Activated CD4-positive, alpha-beta T cell treated with anti-CD3 and anti-CD28 coated beads, Interleukin-2, amount 10 ng/mL, durations not matched to agents 24 days and 14 days (primary cell): ENCODE results near the gene PALLD. TPM values are rescaled to one million over a fixed set of nuclear protein-coding genes. Genes with fewer than 3 reads are reported as not detected.
"Not testable (repeated sequence)": the region's sequence is repeated elsewhere in the genome, so short reads cannot be mapped to it uniquely, and the experiment has no call there.

ENCODE experiments used
- DNase-seq: peaks from one replicate; pipeline ENCODE4 v3.0.0; 2022
- H3K27ac Mint-ChIP-seq: one replicate; pipeline ENCODE4 v1.8.0; 2022; ENCODE audit warnings: mild to moderate bottlenecking, mixed read lengths
- H3K27me3 Mint-ChIP-seq: one replicate; pipeline ENCODE4 v1.8.0; 2022; ENCODE audit warnings: mixed read lengths
- H3K36me3 Mint-ChIP-seq: one replicate; pipeline ENCODE4 v1.8.0; 2022; ENCODE audit warnings: low read depth, mild to moderate bottlenecking, mixed read lengths
- H3K4me1 Mint-ChIP-seq: one replicate; pipeline ENCODE4 v1.8.0; 2021; ENCODE audit warnings: mixed read lengths
- H3K4me3 Mint-ChIP-seq: one replicate; pipeline ENCODE4 v1.8.0; 2022; ENCODE audit warnings: mild to moderate bottlenecking, moderate library complexity, mixed read lengths
- H3K9me3 Mint-ChIP-seq: one replicate; pipeline ENCODE4 v1.8.0; 2021; ENCODE audit warnings: mixed read lengths
- intact Hi-C: fragments of 100-400 bp; cut with micrococcal nuclease; formaldehyde crosslinking; loops from one replicate; pipeline ENCODE4 v1.15.1; 2023
- total RNA-seq: library from RNA; stranded (reverse); gene quantifications from 2 replicates; pipeline ENCODE4 v1.2.3, GENCODE V29; 2022

Gene PALLD
- total RNA-seq, 1 donor from 2014 or later, result 34.3 TPM

DNA sequence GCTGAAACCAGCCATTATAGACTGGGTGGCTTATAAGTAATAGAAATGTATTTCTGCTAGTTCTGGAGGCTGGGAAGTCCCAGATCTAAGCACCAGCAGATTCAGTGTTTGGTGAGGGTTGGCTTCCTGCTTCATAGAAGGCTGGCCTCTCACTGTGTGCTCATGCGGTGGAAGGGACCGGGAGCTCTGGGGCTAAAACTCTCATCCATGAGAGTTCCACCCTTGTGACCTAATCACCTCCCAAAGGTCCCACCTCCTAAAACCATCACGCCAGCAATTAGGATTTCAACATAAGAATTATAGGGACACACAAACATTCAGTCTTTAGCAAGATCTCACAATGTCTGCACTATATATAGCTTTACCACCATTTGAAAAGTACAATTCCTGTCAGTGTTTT lies 298.0 kb downstream of the PALLD start:
- H3K4me3 Mint-ChIP-seq, result no peak overlapping the region
- H3K9me3 Mint-ChIP-seq, result no peaks in the 10 kb centered on the region
- no peaks in the 10 kb centered on the region for H3K4me1 Mint-ChIP-seq
- no peaks in the 10 kb centered on the region for H3K36me3 Mint-ChIP-seq
- peaks cover 5% of the 10 kb centered on the region for H3K27me3 Mint-ChIP-seq
- intact Hi-C loops, result no loop called here
- DNase-seq, result no peak
- H3K27ac Mint-ChIP-seq, result no peak overlapping the region

DNA sequence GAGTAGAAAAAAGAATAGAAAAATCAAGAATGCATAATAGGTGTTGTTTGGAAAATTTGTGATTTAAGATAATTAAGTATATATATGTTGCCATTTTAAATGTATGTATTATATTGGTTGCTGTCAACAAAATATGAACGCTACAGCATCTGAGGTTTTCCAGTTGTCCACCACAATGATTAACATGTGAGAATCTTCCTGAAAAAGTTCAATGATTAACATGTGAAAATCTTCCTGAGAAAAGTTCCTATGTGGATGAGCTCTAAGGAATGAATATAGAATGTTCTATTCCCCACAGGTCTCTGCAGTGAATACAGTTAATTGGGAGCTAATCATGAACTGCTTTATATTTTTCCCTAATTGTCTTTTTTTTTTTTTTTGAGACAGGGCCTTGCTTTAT lies 298.5 kb downstream of the PALLD start:
- no peaks in the 10 kb centered on the region for H3K36me3 Mint-ChIP-seq
- H3K9me3 Mint-ChIP-seq, result no peaks in the 10 kb centered on the region
- H3K27ac Mint-ChIP-seq, result no peak overlapping the region
- H3K27me3 Mint-ChIP-seq, result peaks cover 5% of the 10 kb centered on the region
- intact Hi-C loops, result no loop called here
- no peak for DNase-seq
- no peaks in the 10 kb centered on the region for H3K4me1 Mint-ChIP-seq
- H3K4me3 Mint-ChIP-seq, result no peak overlapping the region

DNA sequence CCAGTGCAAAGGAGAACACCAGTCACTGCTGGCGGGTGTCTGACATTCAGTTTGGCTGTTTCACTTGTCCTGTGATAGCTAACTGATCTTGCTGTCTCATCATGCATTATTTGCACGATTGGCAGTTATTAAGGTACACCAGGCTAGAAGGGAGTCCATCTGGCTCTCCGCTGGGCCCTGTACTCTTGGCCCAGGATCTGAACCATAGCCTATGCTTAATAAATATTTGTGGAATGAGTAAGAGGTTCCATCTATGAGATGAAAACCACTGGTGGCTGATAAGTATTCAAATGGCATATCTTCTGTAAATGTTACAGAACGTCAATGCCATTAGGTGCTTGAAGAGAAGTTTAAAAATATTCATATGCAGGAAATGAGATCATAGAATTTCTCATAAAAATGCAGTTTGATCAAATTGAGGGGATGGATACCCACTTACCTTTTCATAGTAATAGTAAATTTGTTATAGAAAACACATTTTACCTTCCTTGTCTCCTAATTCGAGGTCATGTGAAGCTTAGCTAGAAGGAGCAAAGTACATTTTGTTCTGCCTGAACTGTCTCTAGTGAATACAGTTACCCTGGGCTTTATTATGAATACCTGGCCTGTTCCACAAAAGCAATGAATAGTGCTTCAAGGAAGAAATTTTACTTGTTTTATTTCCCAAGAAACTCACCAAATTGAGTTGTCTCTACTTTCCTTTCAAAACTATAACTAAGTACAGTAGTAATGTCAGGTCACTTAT lies 299.7 kb downstream of the PALLD start:
- Mint-ChIP-seq H3K4me1 (no peaks in the 10 kb centered on the region), H3K9me3 (no peaks in the 10 kb centered on the region)
- intact Hi-C loops, result no loop called here

DNA sequence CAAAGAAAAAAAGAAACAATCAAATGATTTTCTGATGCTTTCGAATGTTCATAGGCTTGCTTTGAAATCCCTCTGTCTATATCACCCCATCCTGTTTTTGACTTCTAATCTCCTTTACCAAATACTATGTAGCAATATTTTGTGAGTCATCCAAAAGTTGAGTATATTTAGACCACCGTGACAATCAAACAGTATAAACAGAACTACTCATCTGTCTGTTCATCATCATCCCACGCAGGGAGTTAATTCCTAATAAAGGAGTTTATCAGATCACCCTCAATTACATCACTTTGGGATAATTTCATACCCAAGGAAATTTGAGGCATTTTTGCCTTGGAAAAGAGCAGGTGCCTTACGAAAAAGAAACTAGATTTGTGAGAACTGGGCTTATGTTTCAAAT lies 300.3 kb downstream of the PALLD start:
- H3K36me3 Mint-ChIP-seq, result no peaks in the 10 kb centered on the region
- H3K27ac Mint-ChIP-seq, result no peak overlapping the region
- intact Hi-C loops, result no loop called here
- H3K27me3 Mint-ChIP-seq, result peaks cover 8% of the 10 kb centered on the region
- H3K9me3 Mint-ChIP-seq, result peaks cover 4% of the 10 kb centered on the region
- DNase-seq, result no peak
- no peaks in the 10 kb centered on the region for H3K4me1 Mint-ChIP-seq
- H3K4me3 Mint-ChIP-seq, result no peak overlapping the region

More for the DNA sequence above, 299.7 kb downstream of the PALLD start:
- Mint-ChIP-seq H3K4me3 (no peak overlapping the region), H3K36me3 (no peaks in the 10 kb centered on the region), H3K27me3 (peaks cover 8% of the 10 kb centered on the region), H3K27ac (no peak overlapping the region)
- no peak for DNase-seq

DNA sequence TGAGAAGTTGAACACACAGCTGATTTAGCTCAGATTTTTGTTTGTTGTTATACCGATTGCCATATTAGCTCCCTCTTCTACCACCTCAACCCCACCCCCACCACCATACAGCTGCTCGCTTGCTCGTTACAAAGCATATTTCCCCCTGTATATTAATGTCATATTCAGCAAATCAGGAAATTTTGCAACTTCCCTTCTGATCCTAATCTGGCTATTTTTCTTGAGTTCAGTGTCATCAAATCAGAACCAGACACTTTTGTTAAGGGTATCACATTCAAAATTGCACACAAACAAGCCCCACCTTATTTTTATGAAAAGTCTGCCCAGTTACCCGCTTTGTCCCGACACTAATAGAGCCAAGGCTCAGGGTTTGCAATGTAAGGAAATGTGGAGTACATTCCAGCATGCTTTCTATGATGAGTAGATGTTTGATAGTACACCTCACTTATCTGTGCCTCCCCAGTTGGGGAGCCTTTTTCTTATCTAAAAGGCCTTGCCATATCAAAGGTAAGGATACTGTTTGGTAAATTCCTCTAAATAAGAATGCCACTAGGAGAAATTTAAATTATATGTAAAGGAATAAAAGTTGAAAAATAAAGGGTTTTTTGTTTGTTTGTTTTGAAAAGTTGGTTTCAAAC lies 301.0 kb downstream of the PALLD start:
- Mint-ChIP-seq H3K4me1 (no peaks in the 10 kb centered on the region), H3K27ac (no peak overlapping the region), H3K27me3 (peaks cover 8% of the 10 kb centered on the region), H3K36me3 (no peaks in the 10 kb centered on the region), H3K4me3 (no peak overlapping the region), H3K9me3 (peaks cover 6% of the 10 kb centered on the region)
- intact Hi-C loops, result no loop called here
- DNase-seq, result no peak

DNA sequence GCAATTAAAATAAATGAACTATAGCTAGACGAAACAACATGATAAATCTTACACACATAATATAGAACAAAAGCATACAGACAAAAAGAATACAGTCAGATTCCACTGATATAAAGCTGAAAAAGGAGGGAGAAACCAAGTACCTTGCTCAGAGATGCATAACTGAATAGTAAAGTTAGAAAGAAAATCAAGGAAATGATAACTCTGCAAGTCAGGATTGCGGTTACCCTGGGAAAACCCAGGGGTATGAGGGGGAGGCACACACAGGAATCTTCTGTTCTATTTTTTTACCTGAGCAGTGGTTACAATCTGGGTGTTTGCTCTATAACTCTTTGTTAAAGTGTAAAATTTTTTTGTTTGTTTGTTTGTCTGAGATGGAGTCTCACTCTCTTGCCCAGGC lies 304.1 kb downstream of the PALLD start:
- peaks cover 8% of the 10 kb centered on the region for H3K27me3 Mint-ChIP-seq
- H3K4me1 Mint-ChIP-seq, result no peaks in the 10 kb centered on the region
- no peak overlapping the region for H3K4me3 Mint-ChIP-seq
- peaks cover 6% of the 10 kb centered on the region for H3K9me3 Mint-ChIP-seq
- DNase-seq, result no peak
- H3K27ac Mint-ChIP-seq, result no peak overlapping the region
- intact Hi-C loops, result no loop called here
- H3K36me3 Mint-ChIP-seq, result no peaks in the 10 kb centered on the region

DNA sequence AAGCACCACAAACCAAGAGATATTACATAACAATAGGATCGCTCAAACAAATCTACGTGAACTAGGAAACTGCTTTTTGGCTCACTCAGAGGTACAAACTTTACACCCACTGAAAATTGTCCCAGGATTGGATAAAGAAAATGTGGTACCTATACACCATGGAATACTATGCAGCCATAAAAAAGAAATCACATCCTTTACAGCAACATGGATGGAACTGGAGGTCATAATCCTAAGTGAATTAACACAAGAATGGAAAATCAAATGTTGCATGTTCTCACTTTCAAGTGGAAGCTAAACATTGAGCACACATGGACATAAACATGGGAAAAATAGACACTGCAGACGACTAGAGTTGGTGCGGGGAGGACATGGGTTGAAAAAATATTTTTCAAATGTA lies 305.4 kb downstream of the PALLD start:
- Mint-ChIP-seq H3K36me3 (no peaks in the 10 kb centered on the region), H3K27me3 (peaks cover 8% of the 10 kb centered on the region), H3K4me1 (no peaks in the 10 kb centered on the region), H3K27ac (no peak overlapping the region), H3K4me3 (no peak overlapping the region), H3K9me3 (peaks cover 6% of the 10 kb centered on the region)
- no peak for DNase-seq
- intact Hi-C loops, result no loop called here

DNA sequence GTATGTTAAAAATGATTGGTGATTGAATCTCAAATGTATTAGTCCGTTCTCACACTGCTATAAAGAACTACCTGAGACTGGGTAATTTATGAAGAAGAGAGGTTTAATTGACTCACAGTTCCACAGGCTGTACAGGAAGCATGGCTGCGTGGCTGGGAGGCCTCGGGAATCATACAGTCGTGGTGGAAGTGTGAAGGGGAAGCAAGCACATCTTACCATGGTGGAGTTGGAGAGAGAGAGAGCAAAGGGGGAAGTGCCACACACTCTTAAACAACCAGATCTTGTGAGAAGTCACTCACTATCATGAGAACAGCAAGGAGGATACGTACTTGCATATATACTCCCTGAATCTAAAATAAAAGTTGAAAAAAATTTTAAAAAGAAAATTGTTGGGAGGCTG lies 306.2 kb downstream of the PALLD start:
- H3K27me3 Mint-ChIP-seq, DNase-seq, intact Hi-C loops, H3K9me3 Mint-ChIP-seq, H3K4me3 Mint-ChIP-seq, H3K36me3 Mint-ChIP-seq, H3K27ac Mint-ChIP-seq, H3K4me1 Mint-ChIP-seq: not testable (repeated sequence)

DNA sequence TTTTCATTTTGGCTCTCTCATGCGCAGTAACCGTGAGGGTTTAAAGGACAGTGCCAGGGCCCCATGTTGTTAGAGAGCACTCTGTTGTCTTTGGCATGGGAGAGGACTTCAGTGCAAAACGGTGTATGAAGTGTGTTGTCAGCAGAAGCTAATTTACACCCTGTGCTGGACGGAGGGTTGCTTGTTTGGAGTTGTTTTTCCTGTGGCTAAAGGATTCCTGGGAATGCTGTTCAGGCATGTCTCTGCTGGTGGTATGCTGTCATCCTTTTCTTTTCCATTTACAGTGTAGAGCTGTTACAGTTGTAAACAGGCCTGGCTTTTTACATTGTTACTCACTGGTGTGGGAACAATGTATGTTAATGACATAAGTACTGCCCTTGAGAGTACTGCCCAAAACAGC lies 306.9 kb downstream of the PALLD start:
- Mint-ChIP-seq H3K27me3 (peaks cover 6% of the 10 kb centered on the region), H3K27ac (no peak overlapping the region), H3K4me3 (no peak overlapping the region), H3K4me1 (no peaks in the 10 kb centered on the region), H3K36me3 (no peaks in the 10 kb centered on the region), H3K9me3 (peaks cover 6% of the 10 kb centered on the region)
- intact Hi-C loops, result no loop called here
- DNase-seq, result no peak

DNA sequence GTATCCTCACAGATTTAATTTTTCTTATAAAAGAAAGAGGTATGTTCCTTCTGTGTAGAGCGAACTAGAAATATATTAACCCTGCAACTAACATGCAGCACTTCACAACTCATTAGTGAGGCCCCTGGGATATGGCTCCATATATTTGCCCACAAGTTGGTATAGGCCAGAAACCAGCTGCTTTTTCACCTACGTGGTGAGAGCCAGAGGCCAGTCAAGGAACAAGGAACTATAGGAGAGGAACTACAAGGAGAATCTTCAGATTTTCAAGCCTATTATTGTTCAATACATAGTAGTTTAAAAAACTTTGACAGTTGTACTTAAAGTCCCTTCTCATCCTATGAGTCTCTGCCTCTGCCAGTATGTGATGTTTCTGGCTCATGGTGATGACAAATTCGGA lies 307.3 kb downstream of the PALLD start:
- peaks cover 6% of the 10 kb centered on the region for H3K9me3 Mint-ChIP-seq
- no peak overlapping the region for H3K4me3 Mint-ChIP-seq
- H3K4me1 Mint-ChIP-seq, result no peaks in the 10 kb centered on the region
- intact Hi-C loops, result no loop called here
- H3K36me3 Mint-ChIP-seq, result no peaks in the 10 kb centered on the region
- H3K27me3 Mint-ChIP-seq, result peaks cover 6% of the 10 kb centered on the region
- H3K27ac Mint-ChIP-seq, result no peak overlapping the region
- DNase-seq, result no peak

DNA sequence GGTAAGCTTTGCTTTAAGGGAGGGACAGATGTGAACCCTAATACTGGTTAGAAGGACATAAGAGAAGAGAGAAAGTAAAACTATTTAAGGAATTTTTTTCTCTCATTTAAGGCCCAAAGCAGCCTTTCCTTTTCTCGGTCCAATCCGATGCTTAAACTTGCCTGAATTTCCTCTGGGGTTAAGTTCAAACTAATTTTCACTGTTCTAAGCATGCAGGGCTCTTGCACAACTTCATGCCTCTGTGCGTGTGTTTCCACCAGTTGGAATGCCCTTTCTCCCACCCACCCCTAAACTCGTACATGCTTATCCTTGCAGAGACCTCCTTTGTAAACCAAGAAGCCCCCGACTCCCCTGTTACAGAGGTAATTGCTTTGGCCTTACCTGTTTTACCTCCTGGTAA lies 308.5 kb downstream of the PALLD start:
- DNase-seq, result no peak
- no peaks in the 10 kb centered on the region for H3K36me3 Mint-ChIP-seq
- H3K4me1 Mint-ChIP-seq, result no peaks in the 10 kb centered on the region
- no peak overlapping the region for H3K27ac Mint-ChIP-seq
- no peak overlapping the region for H3K4me3 Mint-ChIP-seq
- intact Hi-C loops, result no loop called here
- H3K27me3 Mint-ChIP-seq, result peaks cover 6% of the 10 kb centered on the region
- H3K9me3 Mint-ChIP-seq, result peaks cover 6% of the 10 kb centered on the region

DNA sequence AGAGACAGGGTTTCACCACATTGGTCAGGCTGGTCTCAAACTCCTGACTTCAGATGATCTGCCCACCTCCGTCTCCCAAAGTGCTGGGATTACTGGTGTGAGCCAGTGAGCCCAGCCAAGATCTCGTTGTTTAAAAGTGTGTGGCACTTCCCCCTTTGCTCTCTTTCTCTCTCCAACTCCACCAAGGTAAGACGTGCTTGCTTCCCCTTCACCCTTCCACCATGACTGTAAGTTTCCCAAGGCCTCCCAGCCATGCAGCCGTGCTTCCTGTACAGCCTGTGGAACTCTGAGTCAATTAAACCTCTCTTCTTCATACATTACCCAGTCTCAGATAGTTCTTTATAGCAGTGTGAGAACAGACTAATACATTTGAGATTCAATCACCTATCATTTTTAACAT lies 309.4 kb downstream of the PALLD start:
- intact Hi-C loops, H3K9me3 Mint-ChIP-seq, H3K36me3 Mint-ChIP-seq, H3K4me3 Mint-ChIP-seq, H3K4me1 Mint-ChIP-seq, DNase-seq, H3K27me3 Mint-ChIP-seq, H3K27ac Mint-ChIP-seq: not testable (repeated sequence)

DNA sequence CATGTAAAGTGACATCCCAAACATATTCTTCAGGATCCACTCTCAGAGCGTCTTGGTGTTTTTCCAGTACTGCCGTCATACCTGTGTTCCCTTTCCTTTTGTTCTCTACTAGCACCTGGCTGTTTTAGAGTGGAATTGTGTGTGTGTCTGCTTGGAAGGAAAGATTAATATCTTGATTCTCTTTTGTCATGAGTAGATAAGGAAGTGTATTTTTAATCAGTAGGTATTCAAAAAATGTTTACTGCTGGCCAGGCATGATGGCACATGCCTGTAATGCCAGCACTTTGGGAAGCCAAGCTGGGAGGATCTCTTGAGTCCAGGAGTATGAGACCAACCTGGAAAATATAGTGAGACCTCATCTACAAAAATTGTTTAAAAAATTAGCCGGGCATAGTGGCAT lies 314.4 kb downstream of the PALLD start:
- Mint-ChIP-seq H3K4me1 (no peaks in the 10 kb centered on the region), H3K36me3 (no peaks in the 10 kb centered on the region), H3K27me3 (peaks cover 16% of the 10 kb centered on the region), H3K27ac (no peak overlapping the region), H3K4me3 (no peak overlapping the region), H3K9me3 (no peaks in the 10 kb centered on the region)
- no peak for DNase-seq
- intact Hi-C loops, result no loop called here

DNA sequence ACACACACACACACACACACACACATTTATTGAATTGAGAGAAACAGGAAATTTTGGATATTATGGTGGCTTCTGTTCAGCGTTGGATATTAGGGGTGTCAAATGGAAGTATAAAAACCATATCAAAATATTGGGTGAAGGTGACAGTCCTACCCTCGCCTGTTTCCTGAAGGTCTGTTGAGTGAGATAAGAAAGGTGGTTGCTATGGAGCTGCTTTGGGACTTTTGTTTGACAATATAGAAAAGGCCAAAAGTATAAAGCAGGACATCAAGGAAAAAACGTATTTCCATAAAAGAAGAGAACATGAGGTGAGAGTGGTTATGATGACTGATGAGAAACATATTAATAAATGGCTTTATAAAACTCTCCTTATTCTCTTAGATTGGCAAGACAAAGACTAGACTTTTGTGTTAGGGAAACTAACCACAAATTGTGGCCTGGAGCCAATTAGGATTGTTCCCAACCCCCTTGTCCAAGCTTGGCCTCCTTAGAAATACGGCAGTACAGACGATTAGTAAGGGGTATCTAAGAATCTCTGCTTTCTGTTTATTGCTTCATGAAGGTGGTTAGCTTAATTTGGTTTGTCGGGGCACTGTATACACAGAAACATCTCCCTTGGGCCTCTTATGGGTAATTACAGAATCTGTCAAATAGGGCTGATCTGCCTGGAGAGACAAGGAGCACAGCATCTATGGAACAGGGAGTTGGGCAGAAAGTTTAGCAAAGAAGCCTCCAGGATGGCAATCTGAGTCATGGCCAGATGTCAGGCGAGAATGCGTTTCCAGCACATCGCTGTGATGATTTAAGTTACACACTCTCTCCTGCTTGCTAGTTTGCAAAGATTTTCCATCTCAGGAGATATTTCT lies 315.2 kb downstream of the PALLD start:
- no peaks in the 10 kb centered on the region for H3K9me3 Mint-ChIP-seq
- DNase-seq, result no peak
- H3K4me3 Mint-ChIP-seq, result no peak overlapping the region
- intact Hi-C loops, result no loop called here
- H3K27ac Mint-ChIP-seq, result no peak overlapping the region
- H3K36me3 Mint-ChIP-seq, result no peaks in the 10 kb centered on the region
- H3K4me1 Mint-ChIP-seq, result peaks cover 5% of the 10 kb centered on the region
- peaks cover 20% of the 10 kb centered on the region for H3K27me3 Mint-ChIP-seq
